Measurements from ENCODE around the gene PRDX5. TPM values are rescaled to one million over a fixed set of nuclear protein-coding genes. Genes with fewer than 3 reads are reported as not detected.

PRDX5 gene
- total RNA-seq, 1 donor from 2014 or later, result 119 TPM

- intact Hi-C loops (cut with micrococcal nuclease), result no loop called here
Observed at GRCh38 chr11:64357904-64358535, 40.1 kb downstream of the PRDX5 start.

- intact Hi-C loops (cut with micrococcal nuclease), result no loop called here
Observed at GRCh38 chr11:64358536-64358906, 40.6 kb downstream of the PRDX5 start.

- intact Hi-C loops (cut with micrococcal nuclease), result loop anchor here (1.0 kb wide), 2 partner anchors 17 to 42 kb away; partner anchors contain the start of gene TRMT112
Observed at GRCh38 chr11:64358907-64359711, 41.2 kb downstream of the PRDX5 start, which contains the start of gene RPS6KA4. Gene RPS6KA4 (plus strand): TSS chr11:64359162. CDS start chr11:64359236, 74 bp downstream.

- intact Hi-C loops (cut with micrococcal nuclease), result loop anchor here (1.0 kb wide), 2 partner anchors 18 to 43 kb away; partner anchors contain the start of gene TRMT112
Observed at GRCh38 chr11:64359712-64360445, 42.0 kb downstream of the PRDX5 start.

GRCh38 chr11:64360448-64360921 is 42.6 kb downstream of the PRDX5 start:
- intact Hi-C loops (cut with micrococcal nuclease), result no loop called here

- intact Hi-C loops (cut with micrococcal nuclease), result no loop called here
Observed at GRCh38 chr11:64361659-64362058, 43.7 kb downstream of the PRDX5 start.

DNA sequence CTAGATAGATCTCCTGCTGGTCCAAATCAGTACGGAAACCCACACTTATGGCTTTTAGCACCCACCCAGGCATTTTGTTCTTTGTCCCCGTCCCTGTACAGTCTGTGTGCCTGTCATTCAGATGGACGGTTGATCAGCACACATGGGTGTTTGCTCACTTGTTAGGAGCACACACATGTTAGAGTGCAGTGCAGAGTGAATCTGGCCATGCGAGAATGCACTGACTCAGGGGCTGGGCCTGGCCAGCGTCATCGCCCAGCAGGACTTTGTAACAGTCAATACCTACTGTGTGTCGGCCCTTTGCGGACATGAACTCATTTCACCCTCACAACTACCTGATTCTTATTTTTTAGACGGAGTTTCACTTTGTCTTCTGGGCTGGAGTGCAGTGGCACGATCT is 44.4 kb downstream of the PRDX5 start:
- intact Hi-C loops (cut with micrococcal nuclease), result no loop called here

DNA sequence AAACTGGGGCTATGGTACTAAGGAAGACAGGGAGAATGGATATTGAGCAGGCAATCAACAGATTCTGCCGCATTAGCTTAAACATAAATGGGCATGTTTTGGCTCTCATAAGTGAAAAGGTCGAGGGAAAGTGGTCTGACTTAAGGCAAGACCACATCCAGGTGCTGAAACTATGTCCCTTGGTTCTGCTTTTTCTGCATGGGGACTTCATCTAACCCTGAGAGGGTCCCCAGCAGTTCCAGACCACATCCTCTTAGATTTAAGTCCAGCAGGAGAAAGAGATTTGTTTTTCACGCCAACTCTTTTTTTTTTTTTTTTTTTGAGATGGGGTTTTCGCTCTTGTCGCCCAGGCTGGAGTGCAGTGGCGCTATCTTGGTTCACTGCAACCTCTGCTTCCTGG is 46.5 kb downstream of the PRDX5 start:
- intact Hi-C loops (cut with micrococcal nuclease), result no loop called here

GRCh38 chr11:64364911-64365310 is 47.0 kb downstream of the PRDX5 start:
- intact Hi-C loops (cut with micrococcal nuclease), result no loop called here

- intact Hi-C loops (cut with micrococcal nuclease), result no loop called here
Observed at GRCh38 chr11:64366751-64367150, 48.8 kb downstream of the PRDX5 start.

GRCh38 chr11:64367931-64368672 is 50.2 kb downstream of the PRDX5 start:
- intact Hi-C loops (cut with micrococcal nuclease), result no loop called here

DNA sequence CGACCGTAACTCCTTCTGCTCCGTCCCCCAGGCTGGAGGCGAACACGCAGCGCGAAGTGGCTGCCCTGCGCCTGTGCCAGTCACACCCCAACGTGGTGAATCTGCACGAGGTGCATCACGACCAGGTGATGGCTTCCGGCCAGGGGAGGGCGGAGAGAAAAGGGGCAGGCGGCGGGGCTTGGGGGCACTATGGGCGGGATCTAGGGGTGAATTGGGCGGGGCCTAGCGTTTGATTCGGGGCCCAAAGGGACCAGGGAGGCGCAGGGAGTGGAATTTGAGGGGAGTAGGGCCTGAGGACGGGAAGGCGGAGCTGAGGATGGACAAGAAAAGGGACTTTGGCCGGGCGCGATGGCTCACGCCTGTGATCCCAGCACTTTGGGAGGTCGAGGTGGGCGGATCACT is 50.8 kb downstream of the PRDX5 start:
- intact Hi-C loops (cut with micrococcal nuclease), result no loop called here

GRCh38 chr11:64369440-64370421 is 51.8 kb downstream of the PRDX5 start:
- intact Hi-C loops (cut with micrococcal nuclease), result no loop called here

DNA sequence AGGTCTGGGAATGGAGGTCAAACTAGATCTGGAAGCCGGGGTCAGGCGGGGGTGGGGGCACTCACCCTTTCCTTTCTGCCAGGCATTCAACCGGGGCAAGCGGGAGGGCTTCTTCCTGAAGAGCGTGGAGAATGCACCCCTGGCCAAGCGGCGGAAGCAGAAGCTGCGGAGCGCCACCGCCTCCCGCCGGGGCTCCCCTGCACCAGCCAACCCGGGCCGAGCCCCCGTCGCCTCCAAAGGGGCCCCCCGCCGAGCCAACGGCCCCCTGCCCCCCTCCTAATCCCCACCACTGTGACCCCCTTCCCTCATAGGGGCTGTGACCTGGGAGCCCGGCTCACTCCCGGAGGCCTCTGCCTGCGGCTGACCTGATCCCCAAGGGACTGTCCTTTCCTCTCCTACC is 53.3 kb downstream of the PRDX5 start:
- intact Hi-C loops (cut with micrococcal nuclease), result no loop called here

Other genes with a start within 250 kb of the PRDX5 start
- 11.1 and 11.4 TPM in 2 replicates for gene MACROD1, start 152.0 kb upstream of the PRDX5 start, total RNA-seq
- gene STIP1, start 131.9 kb upstream of the PRDX5 start, total RNA-seq, result 267 and 285 TPM in 2 replicates
- gene FERMT3, start 111.4 kb upstream of the PRDX5 start, total RNA-seq, result 210 and 211 TPM in 2 replicates
- gene TRPT1, start 91.9 kb upstream of the PRDX5 start, total RNA-seq, result 23.0 and 29.5 TPM in 2 replicates
- gene NUDT22, start 91.8 kb upstream of the PRDX5 start, total RNA-seq, result 77.2 and 79.8 TPM in 2 replicates
- 27.5 and 29.9 TPM in 2 replicates for gene DNAJC4, start 87.6 kb upstream of the PRDX5 start, total RNA-seq
- gene VEGFB, start 83.5 kb upstream of the PRDX5 start, total RNA-seq, result 59.8 and 60.4 TPM in 2 replicates
- 36.6 and 40.3 TPM in 2 replicates for gene FKBP2, start 77.0 kb upstream of the PRDX5 start, total RNA-seq
- gene PPP1R14B, start 71.2 kb upstream of the PRDX5 start, total RNA-seq, result 141 and 144 TPM in 2 replicates
- gene PLCB3, start 66.6 kb upstream of the PRDX5 start, total RNA-seq, result 12.7 TPM in 2 replicates
- 31.8 and 36.1 TPM in 2 replicates for gene BAD, start 33.5 kb upstream of the PRDX5 start, total RNA-seq
- gene GPR137, start 32.3 kb upstream of the PRDX5 start, total RNA-seq, result 34.8 and 36.5 TPM in 2 replicates
- gene KCNK4, start 26.8 kb upstream of the PRDX5 start, total RNA-seq, result not detected in 2 replicates
- not detected in 2 replicates for gene CATSPERZ, start 17.8 kb upstream of the PRDX5 start, total RNA-seq
- 40.9 and 47.6 TPM in 2 replicates for gene ESRRA, start 12.6 kb upstream of the PRDX5 start, total RNA-seq
- 212 and 218 TPM in 2 replicates for gene TRMT112, start 562 bp upstream of the PRDX5 start, total RNA-seq
- 132 and 135 TPM in 2 replicates for gene CCDC88B, start 22.1 kb downstream of the PRDX5 start, total RNA-seq
- 39.3 and 42.0 TPM in 2 replicates for gene RPS6KA4, start 41.0 kb downstream of the PRDX5 start, total RNA-seq
- gene SLC22A11, start 237.8 kb downstream of the PRDX5 start, total RNA-seq, result not detected in 2 replicates

All from T-helper 2 cell treated with Interferon-gamma antibody and Interleukin-4, amounts not matched to agents 100 ng/mL and 5 ng/mL, for 36 hours (primary cell).